Fibroblast of peridontal ligament (primary cell): ENCODE results near the gene OR3A2.
"Not testable (repeated sequence)": the region's sequence is repeated elsewhere in the genome, so short reads cannot be mapped to it uniquely, and the experiment has no call there.

Experiments
- DNase-seq: peaks from one replicate; pipeline ENCODE4 v3.0.0-alpha.2; 2010; ENCODE audit errors: extremely low read depth

Gene OR3A2

DNA sequence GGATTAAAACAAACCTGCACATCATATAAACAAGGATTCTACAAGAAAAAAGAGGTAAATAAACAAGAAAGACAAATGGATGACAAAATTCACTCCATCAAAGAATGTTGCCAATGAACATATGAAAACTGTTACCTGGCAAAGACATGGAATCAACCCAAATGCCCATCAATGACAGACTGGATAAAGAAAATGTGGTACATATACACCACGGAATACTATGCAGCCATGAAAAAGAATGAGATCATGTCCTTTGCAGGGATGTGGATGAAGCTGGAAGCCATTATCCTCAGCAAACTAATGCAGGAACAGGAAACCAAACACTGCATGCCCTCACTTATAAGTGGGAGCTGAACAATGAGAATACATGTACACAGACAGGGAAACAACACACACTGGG is 92.6 kb downstream of the OR3A2 start:
- not testable (repeated sequence) for DNase-seq

DNA sequence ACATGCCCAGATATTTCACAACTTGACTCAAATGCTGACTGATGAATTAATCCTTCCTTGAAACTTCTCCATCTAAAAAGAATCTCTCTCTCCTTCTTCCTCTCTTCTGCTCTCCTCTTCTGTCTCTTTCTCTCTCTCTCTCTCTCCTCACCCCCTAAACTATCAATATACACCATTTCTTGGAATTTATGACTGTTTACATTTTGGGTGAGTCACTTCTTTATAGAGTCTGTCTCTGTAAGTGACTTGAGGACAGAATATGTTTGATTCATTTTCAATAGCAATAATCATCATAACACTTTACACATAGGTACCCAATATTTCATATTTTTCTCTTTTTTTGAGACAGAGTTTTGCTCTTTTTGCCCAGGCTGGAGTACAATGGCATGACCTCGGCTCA is 103.2 kb downstream of the OR3A2 start:
- no peak for DNase-seq

DNA sequence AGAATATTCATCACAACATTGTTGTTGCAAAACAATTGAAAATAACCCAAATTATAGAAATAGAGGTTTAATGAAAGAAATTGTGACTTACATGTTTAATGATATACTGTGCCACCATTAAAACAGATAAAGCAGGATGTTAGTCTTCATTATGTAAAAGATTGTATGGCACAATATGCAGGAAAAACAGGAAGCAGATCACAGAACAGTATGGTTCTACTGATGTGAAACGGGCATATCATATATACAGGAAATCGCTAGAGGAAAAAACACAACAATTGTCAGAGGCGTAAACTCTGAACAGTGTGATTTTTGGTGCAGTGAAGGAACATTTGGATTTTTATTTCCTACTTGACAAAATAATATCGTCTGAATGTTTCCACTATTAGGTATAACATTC is 110.0 kb downstream of the OR3A2 start:
- no peak for DNase-seq

DNA sequence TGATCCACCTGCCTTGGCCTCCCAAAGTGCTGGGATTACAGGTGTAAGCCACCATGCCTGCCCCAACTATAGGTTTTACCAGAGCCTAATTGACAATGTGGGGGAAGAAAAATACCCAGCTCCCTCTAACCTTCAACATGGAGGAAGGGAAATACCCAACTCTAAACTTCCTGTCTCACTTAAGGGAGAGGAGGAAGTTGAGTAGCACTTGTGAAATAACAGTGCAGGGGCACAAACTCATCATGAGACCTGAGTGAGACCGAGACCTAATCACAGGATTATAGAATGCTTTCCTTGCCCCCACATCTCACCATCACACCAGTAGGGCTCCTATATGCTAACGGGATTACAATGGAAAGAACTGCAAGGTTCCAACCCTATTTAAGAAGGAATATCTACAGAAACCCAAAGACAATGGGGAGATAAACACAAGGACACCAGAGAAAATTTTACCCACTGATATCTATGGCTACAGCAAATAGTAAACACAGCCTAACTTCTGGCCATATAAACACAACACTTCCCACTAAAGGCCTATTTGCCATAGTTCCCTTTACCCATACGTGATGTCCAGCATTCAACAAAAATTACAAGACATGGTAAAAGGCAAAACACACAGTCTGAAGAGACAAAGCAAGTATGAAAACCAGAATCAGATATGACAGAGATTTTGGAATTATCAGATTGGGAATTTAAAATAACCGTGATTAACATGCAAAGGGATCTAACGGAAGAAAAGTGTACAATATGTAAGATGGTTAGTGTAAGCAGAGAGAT is 114.8 kb downstream of the OR3A2 start:
- DNase-seq: no peak

DNA sequence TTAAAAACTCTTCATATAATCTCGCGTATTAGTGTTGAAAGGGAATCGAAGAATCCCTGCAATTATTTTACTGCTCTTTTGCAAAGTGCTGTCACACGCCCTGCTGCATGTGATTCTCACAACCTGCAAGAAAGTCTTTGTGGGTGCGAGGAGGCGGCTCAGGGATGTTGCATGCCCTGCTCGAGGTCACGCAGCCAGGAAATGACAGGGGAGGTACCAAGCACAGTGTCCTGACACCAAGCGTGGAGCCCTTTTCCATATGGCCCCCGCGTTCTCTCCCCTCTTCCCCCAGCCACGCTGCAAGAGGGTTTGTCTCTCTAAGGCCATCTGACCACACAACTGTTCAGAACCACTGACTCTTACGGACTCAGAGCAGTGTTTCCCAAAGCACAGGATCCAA is 125.5 kb downstream of the OR3A2 start:
- DNase-seq: no peak

DNA sequence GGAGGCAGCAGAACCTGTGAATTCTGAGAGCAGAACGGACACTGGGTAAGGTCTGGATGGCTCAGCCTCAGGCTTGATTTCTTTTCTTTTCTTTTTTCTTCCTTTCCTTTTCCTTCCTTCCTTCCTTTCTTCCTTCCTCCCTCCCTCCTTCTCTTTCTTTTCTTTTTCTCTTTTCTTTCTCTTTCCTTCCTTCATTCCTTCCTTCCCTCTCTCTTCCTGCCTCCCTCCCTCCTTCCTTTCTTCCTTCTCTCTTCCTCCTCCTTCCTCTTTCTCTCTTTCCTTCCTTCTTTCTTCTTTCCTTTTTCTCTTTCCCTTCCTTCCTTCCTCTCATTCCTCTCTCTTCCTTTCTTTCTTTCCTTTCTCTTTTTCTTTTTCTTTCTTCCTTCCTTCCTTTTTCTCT is 125.9 kb downstream of the OR3A2 start:
- DNase-seq: no peak

DNA sequence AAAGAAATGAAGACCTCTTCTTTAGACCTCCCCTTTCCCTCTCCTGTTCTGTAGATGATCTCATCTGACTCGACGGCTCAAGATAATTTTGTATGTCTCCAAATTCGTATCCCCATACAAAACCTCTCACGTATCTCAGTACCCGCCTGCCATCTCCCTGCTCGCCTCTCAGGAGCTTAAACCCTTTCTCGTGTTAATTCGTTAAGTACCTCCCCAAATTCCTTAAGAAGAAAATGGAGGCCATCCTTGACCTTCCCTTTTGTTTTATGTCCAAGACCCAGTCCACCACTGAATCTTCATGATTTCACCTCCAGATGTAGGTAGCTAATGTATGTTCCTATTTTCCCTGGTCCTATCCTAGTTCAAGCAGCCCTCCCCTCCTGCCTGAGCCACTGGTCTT is 129.5 kb downstream of the OR3A2 start:
- no peak for DNase-seq

DNA sequence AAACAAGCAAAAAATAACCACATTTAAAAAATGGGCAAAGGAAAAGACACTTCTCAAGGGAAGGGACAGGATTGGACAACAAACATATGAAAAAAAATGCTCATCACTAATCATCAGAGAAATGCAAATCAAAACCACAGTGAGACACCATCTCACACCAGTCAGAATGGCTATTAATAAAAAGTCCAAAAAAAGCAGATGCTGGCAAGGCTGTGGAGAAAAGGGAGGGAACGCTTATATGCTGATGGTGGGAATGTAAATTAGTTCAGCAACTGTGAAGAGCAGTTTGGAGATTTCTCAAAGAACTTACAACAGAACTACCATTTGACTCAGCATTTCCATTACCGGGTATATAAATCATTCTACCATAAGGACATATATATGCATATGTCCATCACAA is 137.1 kb downstream of the OR3A2 start:
- not testable (repeated sequence) for DNase-seq

DNA sequence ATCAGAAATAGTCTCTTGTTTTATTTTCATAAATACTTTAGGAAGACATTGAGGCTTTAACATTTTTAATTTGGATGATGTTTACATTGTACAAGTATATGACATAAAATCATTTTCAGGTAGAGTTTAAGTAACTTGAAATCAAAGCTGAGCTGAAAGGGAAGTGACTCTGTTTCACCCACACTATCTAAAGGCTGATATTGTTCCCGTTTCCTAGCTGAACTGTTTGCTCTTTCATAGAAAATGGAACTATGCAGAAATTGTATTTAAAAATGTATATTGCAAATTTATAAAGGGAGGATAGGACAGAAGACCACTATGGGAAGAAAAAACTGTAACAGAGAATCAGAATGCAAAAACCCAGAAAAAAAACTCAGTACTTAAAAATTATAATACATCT is 141.3 kb downstream of the OR3A2 start:
- not testable (repeated sequence) for DNase-seq

DNA sequence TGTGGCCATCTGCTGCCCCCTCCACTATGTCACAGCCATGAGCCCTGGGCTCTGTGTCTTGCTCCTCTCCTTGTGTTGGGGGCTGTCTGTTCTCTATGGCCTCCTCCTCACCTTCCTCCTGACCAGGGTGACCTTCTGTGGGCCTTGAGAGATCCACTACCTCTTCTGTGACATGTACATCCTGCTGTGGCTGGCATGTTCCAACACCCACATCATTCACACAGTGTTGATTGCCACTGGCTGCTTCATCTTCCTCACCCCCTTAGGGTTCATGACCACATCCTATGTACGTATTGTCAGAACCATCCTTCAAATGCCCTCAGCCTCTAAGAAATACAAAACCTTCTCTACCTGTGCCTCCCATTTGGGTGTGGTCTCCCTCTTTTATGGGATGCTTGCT is 145.1 kb downstream of the OR3A2 start:
- DNase-seq: not testable (repeated sequence)

DNA sequence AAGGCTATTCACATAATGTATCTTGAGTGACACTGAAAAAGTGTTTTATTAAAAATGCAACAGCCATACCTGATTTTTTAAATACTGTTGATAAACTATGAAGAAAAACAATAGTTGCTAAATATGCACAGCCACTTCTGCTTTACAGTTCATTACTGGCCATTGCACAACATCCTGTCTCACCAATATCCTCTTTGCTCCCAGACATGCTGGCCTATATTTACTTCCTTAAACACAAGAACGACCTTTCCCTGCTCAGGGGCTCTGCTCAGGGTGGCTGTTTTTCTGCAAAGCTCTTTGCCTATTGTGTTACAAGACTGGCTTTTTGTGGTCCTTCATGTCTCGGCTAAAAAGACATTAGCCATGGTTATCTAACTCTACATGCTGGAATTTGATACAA is 147.4 kb downstream of the OR3A2 start:
- DNase-seq: not testable (repeated sequence)

DNA sequence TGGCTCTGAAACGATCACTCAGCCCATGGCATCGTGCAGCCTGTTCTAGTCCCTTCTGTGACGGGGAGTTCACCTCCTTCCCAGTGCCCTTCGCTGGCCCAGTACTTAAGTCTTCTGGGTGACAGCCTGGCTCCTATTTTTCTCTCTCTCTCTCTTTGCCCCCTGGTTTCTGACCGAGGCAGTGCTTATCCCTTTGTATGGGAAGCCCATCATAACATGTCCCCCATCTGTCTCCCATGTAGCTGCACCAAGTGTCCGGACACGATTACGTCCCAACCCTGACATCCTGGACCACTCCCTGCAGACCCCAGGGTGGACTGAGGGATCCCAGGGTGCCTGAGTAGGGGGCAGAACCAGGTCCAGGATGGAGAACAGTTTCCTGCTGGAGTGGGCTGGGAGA is 153.8 kb downstream of the OR3A2 start:
- not testable (repeated sequence) for DNase-seq
